ENCODE data around the gene AJM1.
A peak's percentile ranks its signal among the peaks of the same experiment; 100 is the strongest.
"Not testable (repeated sequence)": the region's sequence is repeated elsewhere in the genome, so short reads cannot be mapped to it uniquely, and the experiment has no call there.

AJM1 gene

DNA sequence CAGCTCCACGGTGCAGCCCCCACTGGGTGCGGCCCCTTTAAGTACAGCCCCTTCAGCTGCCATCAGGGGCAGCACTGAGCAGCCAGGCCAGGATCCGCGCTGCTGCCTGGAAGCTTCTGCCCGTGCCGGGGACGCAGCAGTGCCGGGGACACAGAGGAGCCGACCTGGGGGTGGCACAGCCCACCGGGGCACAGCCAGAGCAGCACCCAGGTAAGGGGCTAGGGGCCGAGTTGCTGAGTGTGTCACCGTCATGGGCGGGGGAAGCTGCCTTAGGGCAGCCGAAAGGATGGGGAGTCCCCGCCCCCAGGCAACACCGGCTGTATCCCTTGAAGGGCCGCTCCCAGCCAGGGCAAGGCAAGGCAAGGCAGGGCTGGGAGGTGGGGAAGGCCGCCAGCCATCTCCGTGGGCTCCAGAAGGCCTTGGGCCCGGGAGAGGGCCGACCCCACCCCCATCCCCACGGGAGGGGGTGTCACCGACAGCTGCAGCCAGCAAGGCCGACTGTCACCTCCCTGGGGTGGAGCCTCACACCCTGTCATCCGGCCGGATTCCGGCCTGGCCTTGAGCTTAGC lies at the start of gene AJM1:
Gene AJM1, plus strand, starts transcription at position 99 of the 569 bp plus-strand sequence. CDS start 1,937 bp downstream, outside the sequence.
- not testable (repeated sequence) for H3K9me3 Mint-ChIP-seq
- DNase-seq, result peak; percentile 77
- Mint-ChIP-seq H3K27ac (peak within 1 kb of the TSS; percentile 89), H3K36me3 (peaks cover 26 to 31% of the 10 kb centered on the region in 2 donors), H3K27me3 (peaks cover 4 to 23% of the 10 kb centered on the region in 2 donors), H3K4me3 (peak within 1 kb of the TSS; percentile 88 to 97), H3K4me1 (peaks cover 24 to 30% of the 10 kb centered on the region in 2 donors)
- ATAC-seq (replicated peaks), result peak; percentile 89 to 93

DNA sequence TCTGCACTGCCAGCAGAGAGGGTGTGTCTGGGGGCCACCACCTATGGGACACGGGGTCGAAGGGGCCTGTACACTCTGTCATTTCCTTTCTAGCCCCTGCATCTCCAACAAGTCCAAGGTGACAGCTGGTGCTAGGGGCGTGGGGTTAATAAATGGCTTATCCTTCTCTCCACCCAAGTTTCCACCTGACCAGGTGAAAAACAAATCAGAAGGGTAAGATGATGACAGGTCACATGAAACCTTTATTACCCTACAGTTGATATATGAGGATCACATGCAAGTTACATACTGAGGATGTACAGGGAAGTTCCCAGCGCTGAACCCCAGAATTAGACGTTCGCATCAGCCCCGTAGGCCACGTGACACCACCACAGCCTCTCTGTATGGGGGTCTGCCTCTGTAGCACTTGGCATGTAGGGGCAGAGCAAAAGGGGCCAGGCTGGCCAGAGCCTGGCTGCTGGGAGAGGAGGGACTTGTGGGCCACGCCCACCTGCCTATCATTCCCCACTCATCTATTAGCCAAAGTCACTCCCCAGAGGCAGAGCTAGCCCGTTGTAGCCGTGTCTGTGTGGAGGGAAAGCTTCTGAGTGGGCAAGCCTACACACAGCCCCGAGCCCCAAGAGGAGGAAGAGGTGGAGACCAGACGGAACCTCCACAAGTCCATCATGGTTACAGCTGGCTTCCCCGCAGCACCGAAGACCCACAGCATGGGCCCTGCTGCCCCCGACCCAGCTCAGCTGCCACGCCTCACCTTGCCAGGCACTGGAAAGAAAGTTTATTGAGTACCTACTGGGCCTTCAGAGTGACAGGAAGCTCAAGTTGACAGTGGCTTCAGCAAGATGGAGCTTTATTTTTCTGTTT lies 49.0 kb upstream of the AJM1 start:
- Mint-ChIP-seq H3K4me3 (peak overlapping the region in 1 of 2 donors; percentile 16), H3K27ac (no peak overlapping the region), H3K36me3 (peaks cover 0 to 13% of the 10 kb centered on the region in 2 donors), H3K27me3 (no peaks in the 10 kb centered on the region), H3K9me3 (no peaks in the 10 kb centered on the region), H3K4me1 (peaks cover 5 to 13% of the 10 kb centered on the region in 2 donors)
- ATAC-seq (replicated peaks), result no peak
- DNase-seq, result no peak

DNA sequence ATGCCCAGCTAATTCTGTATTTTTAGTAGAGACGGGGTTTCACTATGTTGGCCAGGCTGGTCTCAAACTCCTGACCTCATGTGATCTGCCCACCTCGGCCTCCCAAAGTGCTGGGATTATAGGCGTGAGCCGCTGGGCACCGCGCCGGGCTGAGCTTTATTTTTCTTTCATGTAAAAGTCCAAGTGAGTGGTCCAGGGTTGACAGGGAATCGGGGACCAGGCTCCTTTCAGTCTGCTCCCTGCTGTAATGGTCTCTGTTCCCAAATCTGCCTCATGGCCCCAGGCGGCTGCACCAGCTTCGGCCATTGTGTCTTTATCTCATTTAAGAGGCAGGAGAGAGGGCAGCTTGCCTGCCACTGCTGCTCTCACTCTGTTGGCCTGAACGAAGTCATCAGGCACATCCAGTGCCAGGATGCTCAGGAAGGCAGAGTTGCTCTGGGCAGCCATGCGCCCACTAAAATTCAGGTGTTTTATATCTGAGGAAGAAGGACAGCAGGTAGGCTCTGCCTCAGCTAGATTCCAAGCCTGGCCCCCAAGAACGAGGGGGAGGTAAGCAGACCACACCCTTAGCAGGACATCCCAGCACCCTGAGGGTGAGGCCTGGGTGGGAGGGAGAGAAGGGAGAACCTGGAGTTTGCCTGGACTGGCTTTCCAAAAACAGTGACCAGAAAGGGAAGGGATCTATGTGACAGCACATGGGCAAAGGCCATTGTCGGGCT lies 47.8 kb upstream of the AJM1 start:
- peaks cover 0 to 13% of the 10 kb centered on the region in 2 donors for H3K36me3 Mint-ChIP-seq
- DNase-seq (no peak), ATAC-seq (replicated peaks) (no peak)
- H3K9me3 Mint-ChIP-seq, result no peaks in the 10 kb centered on the region
- H3K27me3 Mint-ChIP-seq, result no peaks in the 10 kb centered on the region
- H3K4me3 Mint-ChIP-seq, result no peak overlapping the region
- H3K27ac Mint-ChIP-seq, result no peak overlapping the region
- H3K4me1 Mint-ChIP-seq, result peaks cover 5 to 18% of the 10 kb centered on the region in 2 donors

DNA sequence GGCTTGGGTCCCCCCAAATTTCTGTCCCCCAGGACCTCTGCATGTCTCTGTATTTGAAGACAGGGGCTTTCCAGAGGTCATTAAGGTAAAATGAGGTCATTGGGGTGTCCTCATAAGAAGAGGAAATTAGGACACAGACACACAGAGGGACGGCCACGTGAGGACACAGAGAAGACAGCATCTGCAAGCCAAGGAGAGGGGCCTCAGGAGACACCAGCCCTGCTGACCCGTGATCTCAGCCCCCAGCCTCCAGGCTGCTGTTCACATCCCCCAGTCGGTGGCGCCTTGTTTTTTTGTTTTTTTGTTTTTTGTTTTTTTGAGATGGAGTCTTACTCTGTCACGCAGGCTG lies 47.3 kb upstream of the AJM1 start:
- no peak overlapping the region for H3K27ac Mint-ChIP-seq
- ATAC-seq (replicated peaks), result no peak
- peaks cover 0 to 4% of the 10 kb centered on the region in 2 donors for H3K27me3 Mint-ChIP-seq
- no peak overlapping the region for H3K4me3 Mint-ChIP-seq
- H3K36me3 Mint-ChIP-seq, result peaks cover 0 to 13% of the 10 kb centered on the region in 2 donors
- no peaks in the 10 kb centered on the region for H3K9me3 Mint-ChIP-seq
- H3K4me1 Mint-ChIP-seq, result peaks cover 5 to 24% of the 10 kb centered on the region in 2 donors
- DNase-seq, result no peak

DNA sequence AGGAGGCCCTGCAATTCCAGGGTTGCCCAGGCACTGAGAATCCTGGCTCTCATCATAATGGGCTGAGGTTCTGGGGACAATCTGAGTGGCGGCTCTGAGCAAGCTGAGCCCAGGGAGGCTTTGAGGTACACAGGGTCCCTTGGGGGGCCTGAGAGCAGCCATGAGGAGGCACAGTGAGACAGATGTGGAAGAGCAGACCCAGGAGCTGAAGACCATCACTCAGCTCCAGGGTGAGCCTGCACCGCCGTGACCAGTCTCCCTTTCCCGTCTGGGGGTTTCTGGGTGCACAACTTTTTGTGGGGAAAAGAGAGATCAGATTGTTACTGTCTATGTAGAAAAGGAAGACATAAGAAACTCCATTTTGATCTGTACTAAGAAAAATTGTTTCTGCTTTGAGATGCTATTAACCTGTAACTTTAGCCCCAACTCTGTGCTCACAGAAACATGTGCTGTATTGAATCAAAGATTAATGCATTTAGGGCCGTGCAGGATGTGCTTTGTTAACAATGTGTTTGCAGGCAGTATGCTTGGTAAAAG lies 46.0 kb upstream of the AJM1 start, which contains the start of gene CCDC183:
Gene CCDC183, plus strand, starts transcription at position 101 of the 537 bp plus-strand sequence. Its CDS starts 60 bp downstream, at position 161.
- DNase-seq (no peak), ATAC-seq (replicated peaks) (no peak)
- H3K9me3 Mint-ChIP-seq, result no peaks in the 10 kb centered on the region
- peak within 1 kb of the TSS; percentile 62 for H3K27ac Mint-ChIP-seq
- peaks cover 0 to 13% of the 10 kb centered on the region in 2 donors for H3K36me3 Mint-ChIP-seq
- peaks cover 15 to 37% of the 10 kb centered on the region in 2 donors for H3K4me1 Mint-ChIP-seq
- H3K27me3 Mint-ChIP-seq, result peaks cover 0 to 5% of the 10 kb centered on the region in 2 donors
- H3K4me3 Mint-ChIP-seq, result no peak within 1 kb of the TSS

DNA sequence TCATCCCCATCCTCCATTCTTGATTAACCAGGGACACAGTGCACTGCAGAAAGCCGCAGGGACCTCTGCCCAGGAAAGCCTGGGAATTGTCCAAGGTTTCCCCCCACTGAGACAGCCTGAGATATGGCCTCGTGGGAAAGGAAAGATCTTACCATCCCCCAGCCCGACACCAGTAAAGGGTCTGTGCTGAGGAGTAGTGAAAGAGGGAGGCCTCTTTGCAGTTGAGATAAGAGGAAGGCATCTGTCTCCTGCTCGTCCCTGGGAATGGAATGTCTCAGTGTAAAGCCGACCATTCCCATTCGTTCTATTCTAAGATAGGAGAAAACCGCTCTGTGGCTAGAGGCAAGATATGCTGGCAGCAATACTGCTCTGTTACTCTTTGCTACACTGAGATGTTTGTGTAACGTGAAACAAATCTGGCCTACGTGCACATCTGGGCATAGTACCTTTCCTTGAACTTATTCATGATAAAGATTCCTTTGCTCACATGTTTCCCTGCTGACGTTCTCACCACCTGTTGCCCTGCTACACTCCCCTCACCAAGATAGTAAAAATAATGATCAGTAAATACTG lies 45.4 kb upstream of the AJM1 start:
- H3K9me3 Mint-ChIP-seq; DNase-seq; H3K27me3 Mint-ChIP-seq; H3K27ac Mint-ChIP-seq; ATAC-seq (replicated peaks); H3K4me3 Mint-ChIP-seq: not testable (repeated sequence)
- H3K4me1 Mint-ChIP-seq, result peaks cover 16 to 40% of the 10 kb centered on the region in 2 donors
- peaks cover 0 to 13% of the 10 kb centered on the region in 2 donors for H3K36me3 Mint-ChIP-seq

DNA sequence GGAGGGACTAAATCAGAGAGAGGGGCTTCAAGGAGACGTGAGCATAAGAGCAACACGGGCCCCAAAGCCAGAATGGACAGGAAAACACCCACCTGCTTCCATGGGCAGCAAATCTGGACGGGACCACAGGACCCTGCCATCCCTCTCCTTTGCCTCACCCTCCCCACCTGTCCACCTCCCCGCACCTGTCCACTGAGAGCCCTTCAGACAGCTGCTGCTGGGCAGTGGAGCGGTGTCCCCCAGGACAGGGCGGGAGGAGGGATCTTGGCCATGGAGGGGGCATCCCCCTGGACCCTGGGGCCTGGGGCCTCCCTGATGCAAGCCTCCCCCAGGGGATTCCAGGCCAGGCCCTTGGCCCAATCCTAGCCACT lies 43.6 kb upstream of the AJM1 start:
- H3K27me3 Mint-ChIP-seq, result peaks cover 0 to 11% of the 10 kb centered on the region in 2 donors
- H3K9me3 Mint-ChIP-seq, result no peaks in the 10 kb centered on the region
- ATAC-seq (replicated peaks), result no peak
- H3K4me1 Mint-ChIP-seq, result peaks cover 15 to 35% of the 10 kb centered on the region in 2 donors
- DNase-seq, result no peak
- H3K27ac Mint-ChIP-seq, result no peak overlapping the region
- H3K4me3 Mint-ChIP-seq, result peak overlapping the region in 1 of 2 donors; percentile 25
- peaks cover 3 to 10% of the 10 kb centered on the region in 2 donors for H3K36me3 Mint-ChIP-seq

DNA sequence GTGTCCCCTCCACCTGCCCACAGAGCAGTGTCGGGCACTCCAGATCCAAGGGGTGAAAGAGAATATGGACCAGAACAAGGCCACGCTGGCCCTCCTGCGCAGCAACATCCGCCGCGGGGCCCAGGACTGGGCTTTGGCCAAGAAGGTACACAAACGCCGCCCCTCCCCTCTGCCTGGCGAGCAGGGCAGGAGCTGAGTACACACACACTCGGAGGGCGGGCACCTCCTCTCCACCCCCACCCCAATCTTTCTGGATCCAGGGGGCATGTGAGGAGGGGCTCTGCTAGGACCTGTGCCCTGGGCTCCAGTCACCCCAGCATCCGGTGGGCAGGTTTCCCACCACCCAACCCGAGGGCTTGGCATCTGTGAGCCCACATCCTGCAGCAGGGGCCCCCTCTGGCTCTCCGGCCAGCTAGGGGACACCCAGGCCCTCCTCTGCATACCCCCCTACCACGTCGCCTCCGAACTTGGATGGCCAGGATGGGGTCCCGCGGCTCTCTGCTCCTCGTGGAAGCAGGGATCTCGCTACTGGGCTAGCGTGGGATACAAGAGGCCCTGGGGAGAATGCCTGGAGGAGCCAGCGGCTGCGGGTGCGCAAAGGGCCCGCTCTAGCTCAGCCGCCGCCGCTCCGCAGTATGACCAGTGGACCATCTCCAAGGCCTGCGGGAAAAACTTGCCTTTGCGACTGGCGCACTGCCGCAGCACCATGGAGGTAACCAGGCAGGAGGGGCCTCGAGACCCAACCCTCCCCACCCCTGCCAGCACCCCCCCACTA lies 43.0 kb upstream of the AJM1 start:
- Mint-ChIP-seq H3K4me3 (peak overlapping the region; percentile 79 to 84), H3K9me3 (no peaks in the 10 kb centered on the region), H3K27me3 (peaks cover 0 to 11% of the 10 kb centered on the region in 2 donors), H3K36me3 (peaks cover 5 to 14% of the 10 kb centered on the region in 2 donors), H3K4me1 (peaks cover 15 to 35% of the 10 kb centered on the region in 2 donors), H3K27ac (no peak overlapping the region)
- no peak for ATAC-seq (replicated peaks)
- no peak for DNase-seq

DNA sequence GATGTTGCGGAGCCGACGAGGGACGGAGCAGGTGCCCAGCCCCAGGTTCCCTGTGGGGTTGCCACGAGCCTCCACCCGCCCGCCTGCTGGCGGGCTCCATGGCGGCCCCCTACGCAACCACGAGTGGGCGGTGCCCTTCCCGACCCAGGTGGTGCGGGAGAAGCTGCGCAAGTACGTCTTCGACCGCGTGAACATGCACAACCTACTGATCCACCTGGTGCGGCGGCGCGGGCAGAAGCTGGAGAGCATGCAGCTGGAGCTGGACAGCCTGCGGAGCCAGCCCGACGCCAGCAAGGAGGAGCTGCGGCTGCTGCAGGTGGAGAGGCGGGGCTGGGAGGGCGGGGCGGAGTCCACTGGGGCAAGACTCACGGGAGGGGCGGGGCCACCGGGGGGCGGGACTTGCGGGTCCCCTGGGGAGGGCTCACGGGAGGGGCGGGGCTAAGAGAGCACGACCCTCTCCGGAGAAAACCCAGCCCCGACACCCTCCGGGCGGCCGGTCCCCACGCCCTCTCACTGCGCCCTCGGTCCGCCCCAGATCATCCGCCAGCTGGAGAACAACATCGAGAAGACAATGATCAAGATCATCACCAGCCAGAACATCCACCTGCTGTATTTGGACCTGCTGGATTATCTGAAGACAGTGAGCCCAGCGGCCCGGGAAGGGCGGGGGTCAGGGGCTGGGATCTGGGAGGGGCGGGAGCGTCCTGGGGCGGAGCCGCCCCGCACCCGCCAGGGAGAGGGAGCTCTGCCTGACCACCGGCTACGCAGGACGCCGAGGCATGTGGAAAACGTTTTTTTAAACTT lies 42.2 kb upstream of the AJM1 start:
- H3K4me3 Mint-ChIP-seq, result peak overlapping the region; percentile 79 to 84

DNA sequence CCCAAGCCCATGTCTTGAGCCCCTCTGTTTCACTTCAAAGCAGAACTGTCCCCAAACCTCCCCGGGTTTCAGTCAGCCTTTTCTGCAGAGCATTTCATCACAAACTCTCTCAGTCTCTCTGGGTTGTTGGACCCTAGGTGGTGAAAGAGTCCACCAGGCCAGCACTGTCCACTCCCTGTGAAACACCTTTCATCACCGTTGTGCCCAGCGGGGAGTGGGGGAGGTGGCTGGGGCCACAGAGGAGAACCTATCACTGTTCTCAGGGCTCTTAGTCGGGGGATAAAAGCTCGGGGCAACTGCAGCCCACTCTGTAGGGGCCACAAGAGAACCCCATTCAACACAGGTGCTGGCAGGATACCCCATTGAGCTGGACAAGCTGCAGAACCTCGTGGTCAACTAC lies 40.0 kb upstream of the AJM1 start:
- Mint-ChIP-seq H3K9me3 (no peaks in the 10 kb centered on the region), H3K4me1 (peaks cover 22 to 55% of the 10 kb centered on the region in 2 donors), H3K4me3 (no peak overlapping the region), H3K36me3 (peaks cover 5 to 14% of the 10 kb centered on the region in 2 donors), H3K27ac (peak overlapping the region; percentile 9), H3K27me3 (peaks cover 0 to 11% of the 10 kb centered on the region in 2 donors)
- no peak for ATAC-seq (replicated peaks)
- no peak for DNase-seq

More for the DNA sequence above, 42.2 kb upstream of the AJM1 start:
- H3K9me3 Mint-ChIP-seq, result no peaks in the 10 kb centered on the region
- DNase-seq (peak; percentile 44), ATAC-seq (replicated peaks) (peak; percentile 68 to 69)
- peaks cover 5 to 11% of the 10 kb centered on the region in 2 donors for H3K36me3 Mint-ChIP-seq
- peak overlapping the region; percentile 85 for H3K27ac Mint-ChIP-seq
- H3K27me3 Mint-ChIP-seq, result peaks cover 0 to 11% of the 10 kb centered on the region in 2 donors
- peaks cover 15 to 35% of the 10 kb centered on the region in 2 donors for H3K4me1 Mint-ChIP-seq

DNA sequence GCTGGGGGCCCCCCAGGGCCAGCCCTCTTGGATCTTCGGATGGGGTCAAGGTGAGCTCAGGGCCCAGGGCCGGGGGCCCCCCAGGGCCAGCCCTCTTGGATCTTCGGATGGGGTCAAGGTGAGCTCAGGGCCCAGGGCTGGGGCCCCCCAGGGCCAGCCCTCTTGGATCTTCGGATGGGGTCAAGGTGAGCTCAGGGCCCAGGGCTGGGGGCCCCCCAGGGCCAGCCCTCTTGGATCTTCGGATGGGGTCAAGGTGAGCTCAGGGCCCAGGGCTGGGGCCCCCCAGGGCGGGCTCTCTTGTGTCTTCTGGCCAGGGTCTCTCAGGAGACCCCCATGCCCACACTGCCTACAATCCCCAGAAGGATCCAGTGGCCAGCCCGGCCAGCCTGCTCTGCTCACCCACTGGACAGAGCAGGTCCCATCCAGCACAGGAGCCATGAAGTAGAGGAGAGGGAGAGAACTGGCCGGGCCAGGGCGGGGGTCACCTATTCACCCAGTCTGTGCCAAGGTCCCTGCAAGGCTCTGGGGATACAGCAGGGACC lies 39.2 kb upstream of the AJM1 start:
- not testable (repeated sequence) for H3K27ac Mint-ChIP-seq

More for the DNA sequence above, 39.2 kb upstream of the AJM1 start:
- not testable (repeated sequence) for H3K4me3 Mint-ChIP-seq; H3K9me3 Mint-ChIP-seq; ATAC-seq (replicated peaks); DNase-seq
- Mint-ChIP-seq H3K36me3 (peaks cover 5 to 14% of the 10 kb centered on the region in 2 donors), H3K4me1 (peaks cover 22 to 58% of the 10 kb centered on the region in 2 donors), H3K27me3 (peaks cover 0 to 11% of the 10 kb centered on the region in 2 donors)

Measured in stimulated activated naive B cell treated with anti-CD40 and anti-IgM and Interleukin-4, amounts not matched to agents 10 μg/mL and 1 μg/mL and 100 μg/mL, for 72 hours (primary cell).